Measurements from ENCODE around the gene PRPF40A. TPM values are rescaled to one million over a fixed set of nuclear protein-coding genes. Genes with fewer than 3 reads are reported as not detected.
"Not testable (repeated sequence)": the region's sequence is repeated elsewhere in the genome, so short reads cannot be mapped to it uniquely, and the experiment has no call there.

PRPF40A gene
- total RNA-seq, 4 donors from 2014 or later: 55.4 to 72.7 (median 68.6) TPM

GRCh38 chr2:152723918-152724317 lies 6.7 kb upstream of the PRPF40A start:
- 94 to 100% methylated on average over 1 of the region's 1 CpG for WGBS, 2 donors (ENCODE audit: low coverage in 1 of 2)
- TF ChIP-seq POLR2A (IDR thresholded peaks at IDR 0.05) (no peak), CTCF (IDR thresholded peaks at IDR 0.05) (no peak), POLR2AphosphoS5 (IDR thresholded peaks at IDR 0.05) (no peak), EP300 (IDR thresholded peaks at IDR 0.05) (no peak)
- Histone ChIP-seq H3K9me3 (no peaks in the 10 kb centered on the region), H3K27ac (no peak overlapping the region), H3K4me3 (no peak overlapping the region), H3K36me3 (no peaks in the 10 kb centered on the region), H3K4me1 (peaks cover 0 to 32% (median 12%) of the 10 kb centered on the region in 3 donors), H3K27me3 (no peaks in the 10 kb centered on the region)
- no peak for ATAC-seq

GRCh38 chr2:152722639-152723038 lies 5.4 kb upstream of the PRPF40A start:
- not testable (repeated sequence) for H3K36me3 ChIP-seq, H3K27me3 ChIP-seq, H3K9me3 ChIP-seq, H3K4me3 ChIP-seq, H3K27ac ChIP-seq, ATAC-seq
- WGBS, 2 donors (ENCODE audit: low coverage in 1 of 2): 98 to 100% methylated on average over 5 to 8 of the region's 8 CpGs
- peaks cover 0 to 33% (median 12%) of the 10 kb centered on the region in 3 donors for H3K4me1 ChIP-seq

GRCh38 chr2:152720794-152721193 lies 3.5 kb upstream of the PRPF40A start:
- no peaks in the 10 kb centered on the region for H3K9me3 ChIP-seq
- no peaks in the 10 kb centered on the region for H3K27me3 ChIP-seq
- WGBS, 2 donors (ENCODE audit: low coverage in 1 of 2): 85 to 88% methylated on average over 2 of the region's 2 CpGs
- H3K4me1 ChIP-seq: peaks cover 3 to 42% (median 12%) of the 10 kb centered on the region in 3 donors
- ATAC-seq: no peak
- H3K27ac ChIP-seq: no peak overlapping the region
- no peaks in the 10 kb centered on the region for H3K36me3 ChIP-seq
- no peak for TF ChIP-seq CTCF (IDR thresholded peaks at IDR 0.05)
- no peak overlapping the region for H3K4me3 ChIP-seq

GRCh38 chr2:152718909-152719645 lies 1.8 kb upstream of the PRPF40A start:
- no peak for ATAC-seq
- H3K4me1 ChIP-seq: peaks cover 3 to 59% (median 12%) of the 10 kb centered on the region in 3 donors
- no peaks in the 10 kb centered on the region for H3K27me3 ChIP-seq
- WGBS, 2 donors (ENCODE audit: low coverage in 1 of 2): 3 to 6% methylated on average over 12 to 23 of the region's 23 CpGs
- H3K36me3 ChIP-seq: peaks cover 0 to 11% of the 10 kb centered on the region in 2 donors
- no peaks in the 10 kb centered on the region for H3K9me3 ChIP-seq
- H3K27ac ChIP-seq: peak overlapping the region; percentile 88 to 99 (median 97)
- no peak for TF ChIP-seq CTCF (IDR thresholded peaks at IDR 0.05)
- TF ChIP-seq EP300 (IDR thresholded peaks at IDR 0.05): no peak
- no peak for TF ChIP-seq POLR2A (IDR thresholded peaks at IDR 0.05)
- TF ChIP-seq POLR2AphosphoS5 (IDR thresholded peaks at IDR 0.05): no peak
- H3K4me3 ChIP-seq: peak overlapping the region; percentile 82 to 87

GRCh38 chr2:152718076-152718908 lies 1.0 kb upstream of the PRPF40A start, which contains the start of gene ARL6IP6:
ARL6IP6 (plus strand) TSS chr2:152718620; CDS start chr2:152718625, 5 bp downstream.
- no peaks in the 10 kb centered on the region for H3K9me3 ChIP-seq
- peaks cover 0 to 19% of the 10 kb centered on the region in 2 donors for H3K36me3 ChIP-seq
- no peaks in the 10 kb centered on the region for H3K27me3 ChIP-seq
- H3K4me1 ChIP-seq: peaks cover 3 to 64% (median 12%) of the 10 kb centered on the region in 3 donors
- peak within 1 kb of the TSS; percentile 88 to 99 (median 97) for H3K27ac ChIP-seq
- 0 to 1% methylated on average over 4 to 47 of the region's 87 CpGs for WGBS, 2 donors (ENCODE audit: low coverage in 1 of 2)
- ATAC-seq: peak; percentile 86
- H3K4me3 ChIP-seq: peak within 1 kb of the TSS; percentile 82 to 87
- TF ChIP-seq POLR2AphosphoS5 (IDR thresholded peaks at IDR 0.05) (peak; percentile 72), EP300 (IDR thresholded peaks at IDR 0.05) (no peak), CTCF (IDR thresholded peaks at IDR 0.05) (no peak), POLR2A (IDR thresholded peaks at IDR 0.05) (peak; percentile 63 to 66)

Data from gastroesophageal sphincter (tissue), 4 donors.